ENCODE data around the gene TUBB4B.

Gene TUBB4B

GRCh38 chr9:137206602-137207001 lies 34.5 kb upstream of the TUBB4B start:
- intact Hi-C loops (cut with DNase I), result no loop called here
- DNase-seq, result no peak

- intact Hi-C loops (cut with DNase I), result no loop called here
- no peak for DNase-seq
Measured at GRCh38 chr9:137211532-137211931, 29.6 kb upstream of the TUBB4B start.

- DNase-seq, result no peak
- intact Hi-C loops (cut with DNase I), result no loop called here
Measured at GRCh38 chr9:137212520-137212919, 28.6 kb upstream of the TUBB4B start.

GRCh38 chr9:137213160-137214060 lies 27.7 kb upstream of the TUBB4B start:
- peak in 3 of 42 donors; percentile 36 to 47 (median 43) for DNase-seq
- intact Hi-C loops (cut with DNase I), result no loop called here

- no peak for DNase-seq
- intact Hi-C loops (cut with DNase I), result no loop called here
Measured at GRCh38 chr9:137214620-137215019, 26.5 kb upstream of the TUBB4B start.

GRCh38 chr9:137215196-137215986 lies 25.7 kb upstream of the TUBB4B start:
- intact Hi-C loops (cut with DNase I), result no loop called here

GRCh38 chr9:137216188-137216965 lies 24.7 kb upstream of the TUBB4B start:
- DNase-seq, result no peak
- intact Hi-C loops (cut with DNase I), result no loop called here

More at GRCh38 chr9:137215196-137215986, 25.7 kb upstream of the TUBB4B start:
- no peak for DNase-seq

GRCh38 chr9:137217276-137218211 lies 23.5 kb upstream of the TUBB4B start:
- intact Hi-C loops (cut with DNase I), result no loop called here
- no peak for DNase-seq

- intact Hi-C loops (cut with DNase I), result no loop called here
- no peak for DNase-seq
Measured at GRCh38 chr9:137218212-137218753, 22.8 kb upstream of the TUBB4B start.

- DNase-seq, result no peak
- intact Hi-C loops (cut with DNase I), result no loop called here
Measured at GRCh38 chr9:137218754-137219271, 22.3 kb upstream of the TUBB4B start.

GRCh38 chr9:137219757-137220316 lies 21.2 kb upstream of the TUBB4B start:
- intact Hi-C loops (cut with DNase I), result no loop called here
- no peak for DNase-seq

GRCh38 chr9:137220317-137221094 lies 20.6 kb upstream of the TUBB4B start:
- intact Hi-C loops (cut with DNase I), result no loop called here

GRCh38 chr9:137221095-137221505 lies 20.0 kb upstream of the TUBB4B start:
- intact Hi-C loops (cut with DNase I), result no loop called here
- no peak for DNase-seq

More at GRCh38 chr9:137220317-137221094, 20.6 kb upstream of the TUBB4B start:
- DNase-seq, result peak in 1 of 42 donors; percentile 18

- intact Hi-C loops (cut with DNase I), result no loop called here
- DNase-seq, result peak in 1 of 42 donors; percentile 20
Measured at GRCh38 chr9:137221506-137222111, 19.5 kb upstream of the TUBB4B start.

GRCh38 chr9:137222190-137223077 lies 18.7 kb upstream of the TUBB4B start, which contains the start of gene RNF208:
TSS of gene RNF208 (minus strand) at chr9:137222240. CDS start at chr9:137221212, 1,028 bp downstream.
- intact Hi-C loops (cut with DNase I), result no loop called here
- peak in 16 of 42 donors; percentile 22 to 63 (median 42) for DNase-seq
